Cardiac muscle cell (in vitro differentiated cells and primary cell): ENCODE results near the gene KLF7. TPM values are rescaled to one million over a fixed set of nuclear protein-coding genes. Genes with fewer than 3 reads are reported as not detected.

Source experiments
- DNase-seq, 2 donors: peaks; one replicate each; pipeline versions ENCODE4 v3.0.0 to v3.0.0-alpha.2; 2010 to 2017; ENCODE audit warnings: low read depth in 1 of 2, low spot score in 1 of 2
- H3K27ac ChIP-seq: fragments of 200-600 bp; sonication (generic); 2 replicates; pipeline ENCODE4 v1.5.1; 2016
- H3K27me3 ChIP-seq: fragments of 200-600 bp; sonication (generic); 2 replicates; pipeline ENCODE4 v1.6.0; 2016; ENCODE audit warnings: control low read depth
- H3K36me3 ChIP-seq: fragments of 200-600 bp; sonication (generic); 2 replicates; pipeline ENCODE4 v1.5.1; 2016; ENCODE audit warnings: control low read depth
- H3K4me1 ChIP-seq: fragments of 200-600 bp; sonication (generic); 2 replicates; pipeline ENCODE4 v1.8.1; 2017; ENCODE audit warnings: low read depth, mild to moderate bottlenecking, mixed run types
- H3K4me3 ChIP-seq: fragments of 200-600 bp; sonication (generic); 2 replicates; pipeline ENCODE4 v1.5.1; 2016; ENCODE audit warnings: mild to moderate bottlenecking
- H3K9me3 ChIP-seq: fragments of 200-600 bp; sonication (generic); 2 replicates; pipeline ENCODE4 v1.5.1; 2017; ENCODE audit warnings: low read depth, mild to moderate bottlenecking, control low read depth
- CTCF ChIP-seq: IDR thresholded peaks from 2 replicates; pipeline ENCODE4 v1.5.1; 2012; ENCODE audit warnings: low read depth, mild to moderate bottlenecking, low read length
- polyA plus RNA-seq: library from polyadenylated mRNA; unstranded; fragments of >200 nt; fragmentation: Nextera tagmentation; extraction: Ambion mirVana; gene quantifications from 2 replicates; pipeline ENCODE4 v1.2.1, GENCODE V29; 2016
- total RNA-seq: library from RNA; depleted of rRNA; stranded (reverse); fragments of >200 nt; gene quantifications from 2 replicates; pipeline ENCODE4 v1.2.3, GENCODE V29; 2016

Gene KLF7
- 7.5 and 9.3 TPM in 2 replicates for total RNA-seq
- 8.3 and 9.6 TPM in 2 replicates for polyA plus RNA-seq

GRCh38 chr2:207165121-207166038 lies at the start of gene KLF7:
Gene KLF7, minus strand, starts transcription at chr2:207165948. Its CDS starts 380 bp downstream, at chr2:207165568.
- no peak for TF ChIP-seq CTCF
- peak within 1 kb of the TSS; percentile 100 for H3K27ac ChIP-seq
- H3K36me3 ChIP-seq = peaks cover 3% of the 10 kb centered on the region
- no peaks in the 10 kb centered on the region for H3K9me3 ChIP-seq
- H3K4me3 ChIP-seq = peak within 1 kb of the TSS; percentile 85
- H3K4me1 ChIP-seq = peaks cover 15% of the 10 kb centered on the region
- no peaks in the 10 kb centered on the region for H3K27me3 ChIP-seq
- peak; percentile 52 to 57 for DNase-seq

GRCh38 chr2:207215308-207215707 lies 49.6 kb upstream of the KLF7 start:
- no peaks in the 10 kb centered on the region for H3K36me3 ChIP-seq
- DNase-seq = no peak
- no peaks in the 10 kb centered on the region for H3K27me3 ChIP-seq
- H3K4me3 ChIP-seq = no peak overlapping the region
- no peak for TF ChIP-seq CTCF
- no peak overlapping the region for H3K27ac ChIP-seq
- peaks cover 5% of the 10 kb centered on the region for H3K4me1 ChIP-seq
- H3K9me3 ChIP-seq = no peaks in the 10 kb centered on the region

GRCh38 chr2:207214446-207214845 lies 48.7 kb upstream of the KLF7 start:
- H3K27ac ChIP-seq = no peak overlapping the region
- H3K4me1 ChIP-seq = peaks cover 5% of the 10 kb centered on the region
- no peak for TF ChIP-seq CTCF
- no peaks in the 10 kb centered on the region for H3K36me3 ChIP-seq
- H3K4me3 ChIP-seq = no peak overlapping the region
- no peak for DNase-seq
- no peaks in the 10 kb centered on the region for H3K27me3 ChIP-seq
- H3K9me3 ChIP-seq = no peaks in the 10 kb centered on the region

GRCh38 chr2:207206011-207206410 lies 40.3 kb upstream of the KLF7 start:
- Histone ChIP-seq H3K27ac (no peak overlapping the region), H3K36me3 (no peaks in the 10 kb centered on the region), H3K9me3 (no peaks in the 10 kb centered on the region), H3K27me3 (no peaks in the 10 kb centered on the region), H3K4me3 (no peak overlapping the region), H3K4me1 (no peaks in the 10 kb centered on the region)
- no peak for TF ChIP-seq CTCF
- DNase-seq = no peak

- no peak overlapping the region for H3K27ac ChIP-seq
- no peak for TF ChIP-seq CTCF
- H3K9me3 ChIP-seq = no peaks in the 10 kb centered on the region
- H3K4me3 ChIP-seq = no peak overlapping the region
- H3K36me3 ChIP-seq = no peaks in the 10 kb centered on the region
- no peaks in the 10 kb centered on the region for H3K4me1 ChIP-seq
- DNase-seq = no peak
- no peaks in the 10 kb centered on the region for H3K27me3 ChIP-seq
Measured at GRCh38 chr2:207205173-207205957, 39.6 kb upstream of the KLF7 start.
